Thoracic aorta (tissue), 2 donors: Measurements from ENCODE around the gene IL15RA. TPM values are rescaled to one million over a fixed set of nuclear protein-coding genes. Genes with fewer than 3 reads are reported as not detected.
A peak's percentile ranks its signal among the peaks of the same experiment; 100 is the strongest.

Source experiments
- ATAC-seq: fragments of 150-250 bp; one replicate; pipeline ENCODE4 v1.8.0; 2017; ENCODE audit warnings: low read depth; ENCODE audit not compliant: insufficient number of reproducible peaks, low FRiP score
- DNase-seq: peaks from one replicate; pipeline ENCODE4 v3.0.0-alpha.2; 2020; ENCODE audit warnings: low spot score
- H3K27ac ChIP-seq, 2 donors: fragments of 200-600 bp; sonication (generic); 1 replicate in 1 of 2; 2 replicates in 1 of 2; pipeline ENCODE4 v1.5.1; 2016; ENCODE audit warnings: mild to moderate bottlenecking in 2 of 2, moderate library complexity in 2 of 2
- H3K27me3 ChIP-seq: fragments of 200-600 bp; sonication (generic); replicated peaks from 2 replicates; pipeline ENCODE4 v1.6.0; 2016; ENCODE audit warnings: mild to moderate bottlenecking; ENCODE audit not compliant: insufficient read depth
- H3K36me3 ChIP-seq: fragments of 200-600 bp; sonication (generic); one replicate; pipeline ENCODE4 v1.5.1; 2016
- H3K4me1 ChIP-seq, 2 donors: fragments of 200-600 bp; sonication (generic); 1 replicate in 1 of 2; 2 replicates in 1 of 2; pipeline versions ENCODE4 v1.5.1 to v1.6.0; 2016; ENCODE audit warnings: low read depth in 2 of 2, mild to moderate bottlenecking in 1 of 2; ENCODE audit not compliant: control insufficient read depth in 1 of 2
- H3K4me3 ChIP-seq: fragments of 200-600 bp; sonication (generic); 2 replicates; pipeline ENCODE4 v1.5.1; 2016; ENCODE audit warnings: mild to moderate bottlenecking
- H3K9me3 ChIP-seq: fragments of 200-600 bp; sonication (generic); 2 replicates; pipeline ENCODE4 v1.5.1; 2016
- total RNA-seq, 2 donors: library from RNA; depleted of rRNA; stranded (reverse); fragments of >200 nt; gene quantifications; one replicate each; pipeline versions ENCODE4 v1.1.0 to v1.2.3, GENCODE V29; 2016
- TF ChIP-seq, protein P1 (sequence below): fragments of 200-600 bp; sonication (generic); IDR thresholded peaks from one replicate; pipeline ENCODE4 v1.5.1; 2019; ENCODE audit warnings: antibody characterized with exemption

Gene IL15RA
- total RNA-seq, 2 donors from 2014 or later, result 34.4 to 44.1 TPM

DNA sequence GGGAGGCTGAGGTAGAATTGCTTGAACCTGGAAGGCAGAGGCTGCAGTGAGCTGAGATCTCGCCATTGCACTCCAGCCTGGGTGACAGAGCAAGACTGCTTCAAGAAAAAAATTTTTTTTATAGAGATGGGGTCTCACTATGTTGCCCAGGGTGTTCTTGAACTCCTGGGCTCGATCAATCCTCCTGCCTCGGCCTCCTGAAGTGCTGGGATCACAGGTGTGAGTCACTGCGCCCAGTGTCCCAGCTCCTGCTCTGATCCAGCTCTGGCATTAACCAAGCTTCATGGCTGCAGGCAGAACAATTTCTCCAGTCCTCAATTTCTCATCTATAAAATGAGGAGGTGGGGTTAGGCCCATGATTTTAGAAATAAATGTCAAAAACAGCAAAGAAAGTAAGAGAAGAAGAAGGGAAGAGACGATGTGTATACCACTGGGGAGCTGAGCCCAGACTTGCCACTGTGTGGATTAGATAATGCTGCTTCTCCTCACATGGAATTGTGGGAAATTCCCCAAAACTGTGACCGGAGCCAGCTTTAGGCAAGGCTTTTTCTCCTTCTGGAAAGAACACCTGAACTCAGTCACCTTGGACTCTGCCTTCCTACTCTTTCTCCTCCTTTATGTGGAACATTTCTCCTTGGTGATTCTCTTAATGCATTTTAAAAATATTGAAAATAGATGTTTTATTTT lies 25.5 kb downstream of the IL15RA start:
- H3K36me3 ChIP-seq, result no peaks in the 10 kb centered on the region
- no peaks in the 10 kb centered on the region for H3K27me3 ChIP-seq
- TF ChIP-seq, protein P1, sequence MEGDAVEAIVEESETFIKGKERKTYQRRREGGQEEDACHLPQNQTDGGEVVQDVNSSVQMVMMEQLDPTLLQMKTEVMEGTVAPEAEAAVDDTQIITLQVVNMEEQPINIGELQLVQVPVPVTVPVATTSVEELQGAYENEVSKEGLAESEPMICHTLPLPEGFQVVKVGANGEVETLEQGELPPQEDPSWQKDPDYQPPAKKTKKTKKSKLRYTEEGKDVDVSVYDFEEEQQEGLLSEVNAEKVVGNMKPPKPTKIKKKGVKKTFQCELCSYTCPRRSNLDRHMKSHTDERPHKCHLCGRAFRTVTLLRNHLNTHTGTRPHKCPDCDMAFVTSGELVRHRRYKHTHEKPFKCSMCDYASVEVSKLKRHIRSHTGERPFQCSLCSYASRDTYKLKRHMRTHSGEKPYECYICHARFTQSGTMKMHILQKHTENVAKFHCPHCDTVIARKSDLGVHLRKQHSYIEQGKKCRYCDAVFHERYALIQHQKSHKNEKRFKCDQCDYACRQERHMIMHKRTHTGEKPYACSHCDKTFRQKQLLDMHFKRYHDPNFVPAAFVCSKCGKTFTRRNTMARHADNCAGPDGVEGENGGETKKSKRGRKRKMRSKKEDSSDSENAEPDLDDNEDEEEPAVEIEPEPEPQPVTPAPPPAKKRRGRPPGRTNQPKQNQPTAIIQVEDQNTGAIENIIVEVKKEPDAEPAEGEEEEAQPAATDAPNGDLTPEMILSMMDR, result no peak
- H3K9me3 ChIP-seq, result no peaks in the 10 kb centered on the region
- ATAC-seq, result no peak
- H3K4me3 ChIP-seq, result no peak overlapping the region
- DNase-seq, result no peak
- peak overlapping the region; percentile 39 to 82 for H3K27ac ChIP-seq
- peaks cover 9 to 46% of the 10 kb centered on the region in 2 donors for H3K4me1 ChIP-seq

DNA sequence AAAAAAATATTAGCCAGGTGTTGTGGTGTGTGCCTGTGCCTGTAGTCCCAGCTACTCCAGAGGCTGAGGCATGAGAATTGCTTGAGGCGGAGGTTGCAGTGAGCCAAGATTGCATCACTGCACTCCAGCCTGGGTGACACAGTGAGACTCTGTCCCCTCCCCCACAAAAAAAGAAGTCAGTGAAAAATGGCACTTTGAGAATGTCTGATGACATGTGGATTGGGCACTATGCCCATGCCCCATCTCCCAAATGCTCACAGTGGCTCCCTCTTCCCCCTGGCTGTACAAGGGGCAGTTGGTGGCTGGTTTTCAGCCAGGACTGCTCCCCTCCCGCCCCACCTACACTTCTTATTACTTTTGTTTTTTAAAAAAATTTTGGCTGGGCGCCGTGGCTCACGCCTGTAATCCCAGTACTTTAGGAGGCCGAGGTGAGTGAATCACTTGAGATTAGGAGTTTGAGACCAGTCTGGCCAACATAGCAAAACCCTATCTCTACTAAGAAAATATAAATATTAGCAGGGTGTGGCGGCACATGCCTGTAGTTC lies 26.1 kb downstream of the IL15RA start:
- Histone ChIP-seq H3K27me3 (no peaks in the 10 kb centered on the region), H3K36me3 (no peaks in the 10 kb centered on the region), H3K4me1 (peaks cover 15 to 50% of the 10 kb centered on the region in 2 donors), H3K27ac (peak overlapping the region; percentile 39 to 82), H3K4me3 (no peak overlapping the region), H3K9me3 (no peaks in the 10 kb centered on the region)
- TF ChIP-seq, protein P1, result no peak
- DNase-seq, result no peak
- ATAC-seq, result peak; percentile 65

GRCh38 chr10:5949009-5949759 lies 28.2 kb downstream of the IL15RA start:
- Histone ChIP-seq H3K4me1 (peaks cover 29 to 53% of the 10 kb centered on the region in 2 donors), H3K4me3 (no peak overlapping the region), H3K36me3 (no peaks in the 10 kb centered on the region), H3K9me3 (no peaks in the 10 kb centered on the region), H3K27ac (peak overlapping the region in 1 of 2 donors; percentile 82), H3K27me3 (no peaks in the 10 kb centered on the region)
- TF ChIP-seq, protein P1, result peak; percentile 43
- no peak for ATAC-seq
- DNase-seq, result no peak

DNA sequence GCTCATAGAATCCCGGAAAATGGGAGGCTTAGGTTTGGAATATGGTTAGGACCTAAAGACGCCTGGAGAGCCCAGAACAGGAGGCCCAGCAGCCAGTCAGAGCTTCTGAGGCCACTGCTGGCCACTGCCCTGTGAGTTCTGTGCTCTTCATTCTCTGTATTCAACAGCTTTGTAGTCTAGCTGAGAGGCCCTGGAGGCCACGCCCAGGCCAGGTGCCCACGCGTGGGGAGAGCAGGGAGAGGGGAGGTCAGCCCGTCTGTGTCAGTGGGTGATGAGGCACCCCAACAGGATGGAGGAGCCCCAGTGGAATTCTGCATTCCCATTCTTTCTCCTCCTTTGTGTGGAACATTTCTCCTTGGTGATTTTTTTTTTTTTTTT lies 29.1 kb downstream of the IL15RA start:
- no peaks in the 10 kb centered on the region for H3K27me3 ChIP-seq
- no peaks in the 10 kb centered on the region for H3K36me3 ChIP-seq
- H3K4me1 ChIP-seq, result peaks cover 37 to 63% of the 10 kb centered on the region in 2 donors
- ATAC-seq, result no peak
- H3K9me3 ChIP-seq, result no peaks in the 10 kb centered on the region
- H3K27ac ChIP-seq, result no peak overlapping the region
- no peak for DNase-seq
- H3K4me3 ChIP-seq, result no peak overlapping the region
- TF ChIP-seq, protein P1, result no peak

- peaks cover 39 to 69% of the 10 kb centered on the region in 2 donors for H3K4me1 ChIP-seq
- H3K27ac ChIP-seq, result peak overlapping the region in 1 of 2 donors; percentile 99
- H3K36me3 ChIP-seq, result no peaks in the 10 kb centered on the region
- ATAC-seq (no peak), DNase-seq (no peak)
- H3K9me3 ChIP-seq, result no peaks in the 10 kb centered on the region
- no peaks in the 10 kb centered on the region for H3K27me3 ChIP-seq
- TF ChIP-seq, protein P1, result no peak
- H3K4me3 ChIP-seq, result no peak overlapping the region
These were observed 29.7 kb downstream of the IL15RA start for GRCh38 chr10:5947471-5948207.
